MCF 10A (cell line): Measurements from ENCODE around the gene ANKS4B. TPM values are rescaled to one million over a fixed set of nuclear protein-coding genes. Genes with fewer than 3 reads are reported as not detected.

Experiments used
- BruUV-seq: library from RNA; stranded (reverse); fragments of 400-500 nt; replicated peaks from 2 replicates; lab custom pipeline; 2021; lab: Mats Ljungman, UMichigan
- CTCF ChIA-PET: fragments of 300-600 bp; sonication (Branson Sonifier 250); formaldehyde crosslinking; extraction: SDS; loops from one replicate; lab custom pipeline; 2021; ENCODE audit warnings: antibody characterized with exemption, inconsistent platforms; lab: Yijun Ruan, JAX
- POLR2A ChIA-PET: fragments of 300-600, 350-650 bp; sonication (Branson Sonifier 250); formaldehyde crosslinking; extraction: SDS; loops from one replicate; lab custom pipeline; 2020; ENCODE audit warnings: antibody characterized with exemption, inconsistent platforms; lab: Yijun Ruan, JAX
- DNase-seq: peaks from one replicate; pipeline ENCODE4 v3.0.0-alpha.2; 2018; ENCODE audit not compliant: unreplicated experiment
- H3K27ac Mint-ChIP-seq: one replicate; pipeline ENCODE4 v1.8.0; 2022; ENCODE audit warnings: mild to moderate bottlenecking, low read depth, mixed read lengths; ENCODE audit not compliant: unreplicated experiment
- H3K27me3 Mint-ChIP-seq: one replicate; pipeline ENCODE4 v1.8.0; 2022; ENCODE audit warnings: mixed read lengths; ENCODE audit not compliant: insufficient read depth, unreplicated experiment
- H3K36me3 Mint-ChIP-seq: one replicate; pipeline ENCODE4 v1.8.0; 2022; ENCODE audit warnings: mild to moderate bottlenecking, moderate library complexity, mixed read lengths; ENCODE audit not compliant: insufficient read depth, unreplicated experiment
- H3K4me1 Mint-ChIP-seq: one replicate; pipeline ENCODE4 v1.8.0; 2022; ENCODE audit warnings: mixed read lengths; ENCODE audit not compliant: insufficient read depth, unreplicated experiment
- H3K4me3 Mint-ChIP-seq: one replicate; pipeline ENCODE4 v1.8.0; 2022; ENCODE audit warnings: mild to moderate bottlenecking, moderate library complexity, mixed read lengths; ENCODE audit not compliant: unreplicated experiment
- H3K9me3 Mint-ChIP-seq: one replicate; pipeline ENCODE4 v1.8.0; 2022; ENCODE audit warnings: mixed read lengths; ENCODE audit not compliant: unreplicated experiment
- intact Hi-C: fragments of 100-400 bp; cut with micrococcal nuclease; formaldehyde crosslinking; loops from 2 replicates; pipeline ENCODE4 v1.14.1; 2022
- total RNA-seq: library from RNA; stranded (reverse); gene quantifications from 2 replicates; pipeline ENCODE4 v1.2.3, GENCODE V29; 2022
- TF ChIP-seq, protein P1 (sequence below): fragments of 200-600 bp; IDR thresholded peaks from one replicate; pipeline ENCODE4 v1.8.0; 2022; ENCODE audit warnings: antibody characterized with exemption, mild to moderate bottlenecking; ENCODE audit not compliant: unreplicated experiment

ANKS4B gene
- total RNA-seq, 1 experiment from 2014 or later = not detected

- Mint-ChIP-seq H3K9me3 (no peaks in the 10 kb centered on the region), H3K4me1 (no peaks in the 10 kb centered on the region), H3K4me3 (no peak overlapping the region), H3K27me3 (peaks cover 50% of the 10 kb centered on the region), H3K36me3 (no peaks in the 10 kb centered on the region), H3K27ac (no peak overlapping the region)
- TF ChIP-seq, protein P1, sequence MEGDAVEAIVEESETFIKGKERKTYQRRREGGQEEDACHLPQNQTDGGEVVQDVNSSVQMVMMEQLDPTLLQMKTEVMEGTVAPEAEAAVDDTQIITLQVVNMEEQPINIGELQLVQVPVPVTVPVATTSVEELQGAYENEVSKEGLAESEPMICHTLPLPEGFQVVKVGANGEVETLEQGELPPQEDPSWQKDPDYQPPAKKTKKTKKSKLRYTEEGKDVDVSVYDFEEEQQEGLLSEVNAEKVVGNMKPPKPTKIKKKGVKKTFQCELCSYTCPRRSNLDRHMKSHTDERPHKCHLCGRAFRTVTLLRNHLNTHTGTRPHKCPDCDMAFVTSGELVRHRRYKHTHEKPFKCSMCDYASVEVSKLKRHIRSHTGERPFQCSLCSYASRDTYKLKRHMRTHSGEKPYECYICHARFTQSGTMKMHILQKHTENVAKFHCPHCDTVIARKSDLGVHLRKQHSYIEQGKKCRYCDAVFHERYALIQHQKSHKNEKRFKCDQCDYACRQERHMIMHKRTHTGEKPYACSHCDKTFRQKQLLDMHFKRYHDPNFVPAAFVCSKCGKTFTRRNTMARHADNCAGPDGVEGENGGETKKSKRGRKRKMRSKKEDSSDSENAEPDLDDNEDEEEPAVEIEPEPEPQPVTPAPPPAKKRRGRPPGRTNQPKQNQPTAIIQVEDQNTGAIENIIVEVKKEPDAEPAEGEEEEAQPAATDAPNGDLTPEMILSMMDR = no peak
- CTCF ChIA-PET = interaction anchor here (0.5 kb wide), 1 partner anchor 528 kb away, joined by 3 read pairs; no protein-coding TSS in a partner anchor
- intact Hi-C loops = no loop called here
- no TSS peak for BruUV-seq
- no peak for DNase-seq
- POLR2A ChIA-PET = interaction anchor here (0.5 to 1.1 kb wide), 3 partner anchors 18 to 359 kb away, joined by 3 read pairs; no protein-coding TSS in a partner anchor
Measured at GRCh38 chr16:21222495-21223337, 10.8 kb upstream of the ANKS4B start.

DNA sequence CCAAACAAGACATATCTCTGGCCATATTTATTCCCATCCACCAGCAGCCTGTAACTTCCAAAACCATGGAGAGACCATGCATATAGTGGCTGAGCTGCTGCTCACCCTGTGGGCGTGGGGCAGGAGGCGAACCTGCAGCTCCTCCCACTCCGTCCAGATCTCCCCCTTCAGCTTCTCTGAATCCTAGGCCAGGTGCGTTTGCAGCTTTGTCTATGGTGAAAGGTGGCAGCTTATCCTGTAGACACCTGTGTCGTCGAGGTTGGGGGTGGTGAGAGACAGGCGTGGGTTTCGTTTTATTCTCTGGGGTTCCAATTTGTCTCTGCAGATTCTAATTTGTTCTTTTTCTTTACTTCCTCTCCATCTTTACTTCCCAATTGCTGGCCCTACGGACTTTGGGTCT, 9.7 kb upstream of the ANKS4B start:
- Mint-ChIP-seq H3K36me3 (no peaks in the 10 kb centered on the region), H3K4me1 (no peaks in the 10 kb centered on the region), H3K27me3 (peaks cover 61% of the 10 kb centered on the region), H3K27ac (no peak overlapping the region), H3K4me3 (no peak overlapping the region), H3K9me3 (no peaks in the 10 kb centered on the region)
- no peak for DNase-seq
- intact Hi-C loops = no loop called here
- TF ChIP-seq, protein P1 = no peak
- BruUV-seq = no TSS peak
- ChIA-PET CTCF (interaction anchor here (0.7 kb wide), 1 partner anchor 10 kb away, joined by 4 read pairs; no protein-coding TSS in a partner anchor), POLR2A (interaction anchor here (1.1 kb wide), 1 partner anchor 77 kb away, joined by 3 read pairs; no protein-coding TSS in a partner anchor)

- ChIA-PET CTCF (interaction anchor here (0.7 to 0.8 kb wide), 2 partner anchors 9 to 11 kb away, joined by 4 read pairs; no protein-coding TSS in a partner anchor), POLR2A (no interaction called here)
- no TSS peak for BruUV-seq
- H3K36me3 Mint-ChIP-seq = no peaks in the 10 kb centered on the region
- H3K9me3 Mint-ChIP-seq = no peaks in the 10 kb centered on the region
- no peak for DNase-seq
- TF ChIP-seq, protein P1 = no peak
- H3K27me3 Mint-ChIP-seq = peaks cover 71% of the 10 kb centered on the region
- intact Hi-C loops = no loop called here
- H3K4me3 Mint-ChIP-seq = no peak overlapping the region
- H3K27ac Mint-ChIP-seq = no peak overlapping the region
- H3K4me1 Mint-ChIP-seq = no peaks in the 10 kb centered on the region
Measured at GRCh38 chr16:21224800-21225199, 8.7 kb upstream of the ANKS4B start.

DNA sequence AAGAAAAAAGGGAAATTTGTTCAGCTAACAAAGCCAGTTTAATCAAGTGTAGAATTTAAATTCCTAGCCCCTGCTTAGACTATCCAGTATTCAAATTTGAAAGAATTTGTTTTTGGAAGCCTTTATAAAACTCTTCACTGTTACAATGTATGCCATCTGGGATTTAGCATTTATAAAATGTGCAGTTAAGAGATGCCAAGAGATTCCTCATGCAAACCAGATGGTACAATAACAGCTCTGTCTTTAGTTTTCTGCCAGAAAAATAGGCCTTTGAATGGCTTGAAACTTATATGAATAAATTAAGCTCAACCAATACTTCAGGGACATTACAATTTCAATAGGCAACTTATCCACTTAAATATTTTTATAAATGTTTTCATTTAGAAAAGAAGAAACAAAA, 6.8 kb upstream of the ANKS4B start:
- H3K36me3 Mint-ChIP-seq = no peaks in the 10 kb centered on the region
- intact Hi-C loops = no loop called here
- ChIA-PET CTCF (no interaction called here), POLR2A (no interaction called here)
- no peaks in the 10 kb centered on the region for H3K9me3 Mint-ChIP-seq
- no peaks in the 10 kb centered on the region for H3K4me1 Mint-ChIP-seq
- no peak for DNase-seq
- peaks cover 91% of the 10 kb centered on the region for H3K27me3 Mint-ChIP-seq
- TF ChIP-seq, protein P1 = no peak
- BruUV-seq = no TSS peak
- no peak overlapping the region for H3K27ac Mint-ChIP-seq
- H3K4me3 Mint-ChIP-seq = no peak overlapping the region
